GM21717 (cell line): ENCODE results near the gene MSMP.

Experiments used
- ATAC-seq: cut with Tn5 transposase; IDR thresholded peaks from one replicate; pipeline ENCODE4 v1.9.1; 2021; ENCODE audit warnings: mild to moderate bottlenecking, moderate library complexity; ENCODE audit not compliant: unreplicated experiment

Gene MSMP

GRCh38 chr9:35725362-35725761 is 28.7 kb downstream of the MSMP start:
- no peak for ATAC-seq

- ATAC-seq = no peak
Observed at GRCh38 chr9:35723908-35724307, 30.2 kb downstream of the MSMP start.

- no peak for ATAC-seq
Observed at GRCh38 chr9:35723426-35723825, 30.6 kb downstream of the MSMP start.

GRCh38 chr9:35719546-35719945 is 34.5 kb downstream of the MSMP start:
- ATAC-seq = no peak

GRCh38 chr9:35718721-35719511 is 35.2 kb downstream of the MSMP start:
- no peak for ATAC-seq

- ATAC-seq = no peak
Observed at GRCh38 chr9:35717132-35717870, 36.8 kb downstream of the MSMP start.

- no peak for ATAC-seq
Observed at GRCh38 chr9:35716230-35716629, 37.8 kb downstream of the MSMP start.

- no peak for ATAC-seq
Observed at GRCh38 chr9:35714579-35715252, 39.4 kb downstream of the MSMP start.

- no peak for ATAC-seq
Observed at GRCh38 chr9:35714123-35714522, 40.0 kb downstream of the MSMP start.

GRCh38 chr9:35713578-35713977 is 40.5 kb downstream of the MSMP start:
- ATAC-seq = no peak

GRCh38 chr9:35712762-35713400 is 41.2 kb downstream of the MSMP start:
- ATAC-seq = no peak

- ATAC-seq = no peak
Observed at GRCh38 chr9:35711501-35712428, 42.3 kb downstream of the MSMP start.

GRCh38 chr9:35710818-35711500 is 43.1 kb downstream of the MSMP start:
- ATAC-seq = no peak

GRCh38 chr9:35708146-35708545 is 45.9 kb downstream of the MSMP start:
- ATAC-seq = no peak

- no peak for ATAC-seq
Observed at GRCh38 chr9:35706951-35707350, 47.1 kb downstream of the MSMP start.

GRCh38 chr9:35705836-35706430 is 48.1 kb downstream of the MSMP start:
- ATAC-seq = no peak

- ATAC-seq = no peak
Observed at GRCh38 chr9:35705372-35705771, 48.7 kb downstream of the MSMP start.

- no peak for ATAC-seq
Observed at GRCh38 chr9:35703906-35704672, 50.0 kb downstream of the MSMP start.
